Stimulated activated naive CD8-positive, alpha-beta T cell treated with anti-CD3 and anti-CD28 coated beads, Interleukin-15, amount 100 ng/mL, for 72 hours (primary cell): ENCODE data around the gene PLCB2.

Experiments
- ATAC-seq: fragments of 150-1000 bp; cut with Tn5 transposase; 2 replicates; pipeline ENCODE4 v1.10.0; 2021; ENCODE audit warnings: mild to moderate bottlenecking, moderate library complexity
- DNase-seq, 2 donors: peaks; one replicate each; pipeline ENCODE4 v3.0.0; 2021 to 2022
- H3K27ac Mint-ChIP-seq, 2 donors: one replicate each; pipeline ENCODE4 v1.8.0; 2022; ENCODE audit warnings: mild to moderate bottlenecking in 2 of 2, mixed read lengths in 2 of 2, moderate library complexity in 2 of 2
- H3K27me3 Mint-ChIP-seq: one replicate; pipeline ENCODE4 v1.8.0; 2022; ENCODE audit warnings: mixed read lengths
- H3K4me1 Mint-ChIP-seq: one replicate; pipeline ENCODE4 v1.8.0; 2022; ENCODE audit warnings: mild to moderate bottlenecking, mixed read lengths
- H3K4me3 Mint-ChIP-seq, 2 donors: one replicate each; pipeline ENCODE4 v1.8.0; 2022; ENCODE audit warnings: mild to moderate bottlenecking in 2 of 2, mixed read lengths in 2 of 2, moderate library complexity in 1 of 2
- H3K9me3 Mint-ChIP-seq, 2 donors: one replicate each; pipeline ENCODE4 v1.8.0; 2022; ENCODE audit warnings: mixed read lengths in 2 of 2

The PLCB2 gene

GRCh38 chr15:40242213-40242599 is 65.5 kb downstream of the PLCB2 start:
- ATAC-seq, result no peak
- Mint-ChIP-seq H3K4me3 (no peak overlapping the region), H3K4me1 (peaks cover 19% of the 10 kb centered on the region), H3K27ac (no peak overlapping the region), H3K9me3 (no peaks in the 10 kb centered on the region), H3K27me3 (peaks cover 54% of the 10 kb centered on the region)
- DNase-seq, result no peak

GRCh38 chr15:40241269-40242212 is 66.2 kb downstream of the PLCB2 start:
- Mint-ChIP-seq H3K4me1 (peaks cover 19% of the 10 kb centered on the region), H3K27me3 (peaks cover 56% of the 10 kb centered on the region), H3K9me3 (no peaks in the 10 kb centered on the region), H3K4me3 (no peak overlapping the region), H3K27ac (no peak overlapping the region)
- DNase-seq (no peak), ATAC-seq (no peak)

GRCh38 chr15:40240619-40241221 is 67.0 kb downstream of the PLCB2 start:
- Mint-ChIP-seq H3K27me3 (peaks cover 56% of the 10 kb centered on the region), H3K27ac (no peak overlapping the region), H3K4me3 (no peak overlapping the region), H3K4me1 (peaks cover 17% of the 10 kb centered on the region), H3K9me3 (no peaks in the 10 kb centered on the region)
- no peak for ATAC-seq
- DNase-seq, result no peak

- peak overlapping the region in 1 of 2 donors; percentile 34 for H3K27ac Mint-ChIP-seq
- ATAC-seq, result peak; percentile 33
These were observed 67.8 kb downstream of the PLCB2 start for GRCh38 chr15:40239693-40240618.

GRCh38 chr15:40239404-40239692 is 68.4 kb downstream of the PLCB2 start:
- Mint-ChIP-seq H3K4me1 (peaks cover 14% of the 10 kb centered on the region), H3K27ac (no peak overlapping the region), H3K9me3 (no peaks in the 10 kb centered on the region), H3K27me3 (peaks cover 56% of the 10 kb centered on the region), H3K4me3 (peak overlapping the region in 1 of 2 donors; percentile 33)
- ATAC-seq (no peak), DNase-seq (no peak)

More at GRCh38 chr15:40239693-40240618, 67.8 kb downstream of the PLCB2 start:
- no peak for DNase-seq
- H3K9me3 Mint-ChIP-seq, result no peaks in the 10 kb centered on the region
- peaks cover 14% of the 10 kb centered on the region for H3K4me1 Mint-ChIP-seq
- H3K27me3 Mint-ChIP-seq, result peaks cover 56% of the 10 kb centered on the region
- H3K4me3 Mint-ChIP-seq, result no peak overlapping the region

- peaks cover 56% of the 10 kb centered on the region for H3K27me3 Mint-ChIP-seq
- no peaks in the 10 kb centered on the region for H3K9me3 Mint-ChIP-seq
- peak within 1 kb of the TSS in 1 of 2 donors; percentile 45 for H3K4me3 Mint-ChIP-seq
- peaks cover 14% of the 10 kb centered on the region for H3K4me1 Mint-ChIP-seq
- peak; percentile 58 for ATAC-seq
- H3K27ac Mint-ChIP-seq, result no peak within 1 kb of the TSS
- DNase-seq, result no peak
These were observed 69.0 kb downstream of the PLCB2 start, which contains the start of gene PAK6 for GRCh38 chr15:40238532-40239403. PAK6 (plus strand) TSS chr15:40239063; CDS start chr15:40264786, 25,723 bp downstream.
